ENCODE results near the gene CDC42EP4. TPM values are rescaled to one million over a fixed set of nuclear protein-coding genes. Genes with fewer than 3 reads are reported as not detected.
A peak's percentile ranks its signal among the peaks of the same experiment; 100 is the strongest.

CDC42EP4 gene, protein sequence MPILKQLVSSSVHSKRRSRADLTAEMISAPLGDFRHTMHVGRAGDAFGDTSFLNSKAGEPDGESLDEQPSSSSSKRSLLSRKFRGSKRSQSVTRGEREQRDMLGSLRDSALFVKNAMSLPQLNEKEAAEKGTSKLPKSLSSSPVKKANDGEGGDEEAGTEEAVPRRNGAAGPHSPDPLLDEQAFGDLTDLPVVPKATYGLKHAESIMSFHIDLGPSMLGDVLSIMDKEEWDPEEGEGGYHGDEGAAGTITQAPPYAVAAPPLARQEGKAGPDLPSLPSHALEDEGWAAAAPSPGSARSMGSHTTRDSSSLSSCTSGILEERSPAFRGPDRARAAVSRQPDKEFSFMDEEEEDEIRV
- total RNA-seq = 100 to 1,000 TPM in 1 of 2 donors, 10 to 100 TPM in 1; 73.8 to 134 TPM

GRCh38 chr17:73311781-73312641 lies at the start of gene CDC42EP4:
Gene CDC42EP4 (minus strand): TSS chr17:73312001. CDS start chr17:73286500, 25,501 bp downstream.
- TF ChIP-seq, protein P1, sequence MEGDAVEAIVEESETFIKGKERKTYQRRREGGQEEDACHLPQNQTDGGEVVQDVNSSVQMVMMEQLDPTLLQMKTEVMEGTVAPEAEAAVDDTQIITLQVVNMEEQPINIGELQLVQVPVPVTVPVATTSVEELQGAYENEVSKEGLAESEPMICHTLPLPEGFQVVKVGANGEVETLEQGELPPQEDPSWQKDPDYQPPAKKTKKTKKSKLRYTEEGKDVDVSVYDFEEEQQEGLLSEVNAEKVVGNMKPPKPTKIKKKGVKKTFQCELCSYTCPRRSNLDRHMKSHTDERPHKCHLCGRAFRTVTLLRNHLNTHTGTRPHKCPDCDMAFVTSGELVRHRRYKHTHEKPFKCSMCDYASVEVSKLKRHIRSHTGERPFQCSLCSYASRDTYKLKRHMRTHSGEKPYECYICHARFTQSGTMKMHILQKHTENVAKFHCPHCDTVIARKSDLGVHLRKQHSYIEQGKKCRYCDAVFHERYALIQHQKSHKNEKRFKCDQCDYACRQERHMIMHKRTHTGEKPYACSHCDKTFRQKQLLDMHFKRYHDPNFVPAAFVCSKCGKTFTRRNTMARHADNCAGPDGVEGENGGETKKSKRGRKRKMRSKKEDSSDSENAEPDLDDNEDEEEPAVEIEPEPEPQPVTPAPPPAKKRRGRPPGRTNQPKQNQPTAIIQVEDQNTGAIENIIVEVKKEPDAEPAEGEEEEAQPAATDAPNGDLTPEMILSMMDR (IDR thresholded peaks at IDR 0.05) = no peak
- DNase-seq (ENCODE audit: low spot score) = peak; percentile 84
- Histone ChIP-seq H3K9me3 (no peaks in the 10 kb centered on the region), H3K4me1 (ENCODE audit: control insufficient read depth in 1 of 2, low read depth in 2 of 2) (peaks cover 23 to 36% of the 10 kb centered on the region in 2 donors), H3K36me3 (no peaks in the 10 kb centered on the region), H3K27ac (peak within 1 kb of the TSS; percentile 98 to 99), H3K27me3 (replicated peaks; ENCODE audit: insufficient read depth) (no peaks in the 10 kb centered on the region), H3K4me3 (peak within 1 kb of the TSS; percentile 96)
- peak; percentile 86 for ATAC-seq (ENCODE audit: insufficient number of reproducible peaks, low FRiP score, low read depth)

- TF ChIP-seq, protein P1 (IDR thresholded peaks at IDR 0.05) = no peak
- Histone ChIP-seq H3K4me1 (ENCODE audit: control insufficient read depth in 1 of 2, low read depth in 2 of 2) (peaks cover 0 to 14% of the 10 kb centered on the region in 2 donors), H3K4me3 (no peak overlapping the region), H3K36me3 (no peaks in the 10 kb centered on the region), H3K9me3 (no peaks in the 10 kb centered on the region), H3K27ac (no peak overlapping the region), H3K27me3 (replicated peaks; ENCODE audit: insufficient read depth) (no peaks in the 10 kb centered on the region)
- no peak for DNase-seq (ENCODE audit: low spot score)
- ATAC-seq (ENCODE audit: insufficient number of reproducible peaks, low FRiP score, low read depth) = no peak
Observed at GRCh38 chr17:73360961-73361761, 49.4 kb upstream of the CDC42EP4 start.

DNA sequence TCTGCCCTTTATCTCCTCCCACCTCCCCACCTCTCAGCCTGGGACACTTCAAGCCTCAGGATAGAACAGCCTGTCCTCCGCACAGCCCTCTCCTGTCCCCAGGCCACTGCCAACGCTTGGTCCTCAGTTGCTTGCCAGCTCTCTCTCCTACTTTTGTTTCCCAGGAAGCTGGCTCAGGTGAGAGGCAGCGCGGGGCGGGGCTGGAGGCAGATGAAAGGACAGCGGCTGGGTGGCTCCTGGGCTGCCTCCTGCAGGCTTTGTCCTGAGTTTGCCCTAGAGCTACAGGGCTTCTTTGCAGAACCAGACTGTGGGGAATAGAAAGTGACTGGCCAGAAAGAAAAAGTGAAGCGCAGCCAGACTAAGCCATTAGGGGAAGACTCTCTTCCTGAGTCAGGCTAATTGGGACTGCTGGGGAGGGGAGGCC lies 48.2 kb upstream of the CDC42EP4 start:
- DNase-seq (ENCODE audit: low spot score) = no peak
- no peak for ATAC-seq (ENCODE audit: insufficient number of reproducible peaks, low FRiP score, low read depth)
- Histone ChIP-seq H3K27ac (no peak overlapping the region), H3K4me1 (ENCODE audit: control insufficient read depth in 1 of 2, low read depth in 2 of 2) (peaks cover 0 to 18% of the 10 kb centered on the region in 2 donors), H3K36me3 (no peaks in the 10 kb centered on the region), H3K4me3 (no peak overlapping the region), H3K9me3 (no peaks in the 10 kb centered on the region), H3K27me3 (replicated peaks; ENCODE audit: insufficient read depth) (no peaks in the 10 kb centered on the region)
- TF ChIP-seq, protein P1 (IDR thresholded peaks at IDR 0.05) = no peak

- Histone ChIP-seq H3K9me3 (no peaks in the 10 kb centered on the region), H3K27ac (no peak overlapping the region), H3K4me1 (ENCODE audit: control insufficient read depth in 1 of 2, low read depth in 2 of 2) (peaks cover 0 to 18% of the 10 kb centered on the region in 2 donors), H3K27me3 (replicated peaks; ENCODE audit: insufficient read depth) (no peaks in the 10 kb centered on the region), H3K36me3 (no peaks in the 10 kb centered on the region), H3K4me3 (no peak overlapping the region)
- TF ChIP-seq, protein P1 (IDR thresholded peaks at IDR 0.05) = no peak
- no peak for DNase-seq (ENCODE audit: low spot score)
- no peak for ATAC-seq (ENCODE audit: insufficient number of reproducible peaks, low FRiP score, low read depth)
Observed at GRCh38 chr17:73359352-73359751, 47.6 kb upstream of the CDC42EP4 start.
